GM18520 (cell line): ENCODE measurements around the gene TLX1.

Source experiments
- ATAC-seq: cut with Tn5 transposase; IDR thresholded peaks from one replicate; pipeline ENCODE4 v1.9.1; 2021; ENCODE audit not compliant: unreplicated experiment

Gene TLX1

DNA sequence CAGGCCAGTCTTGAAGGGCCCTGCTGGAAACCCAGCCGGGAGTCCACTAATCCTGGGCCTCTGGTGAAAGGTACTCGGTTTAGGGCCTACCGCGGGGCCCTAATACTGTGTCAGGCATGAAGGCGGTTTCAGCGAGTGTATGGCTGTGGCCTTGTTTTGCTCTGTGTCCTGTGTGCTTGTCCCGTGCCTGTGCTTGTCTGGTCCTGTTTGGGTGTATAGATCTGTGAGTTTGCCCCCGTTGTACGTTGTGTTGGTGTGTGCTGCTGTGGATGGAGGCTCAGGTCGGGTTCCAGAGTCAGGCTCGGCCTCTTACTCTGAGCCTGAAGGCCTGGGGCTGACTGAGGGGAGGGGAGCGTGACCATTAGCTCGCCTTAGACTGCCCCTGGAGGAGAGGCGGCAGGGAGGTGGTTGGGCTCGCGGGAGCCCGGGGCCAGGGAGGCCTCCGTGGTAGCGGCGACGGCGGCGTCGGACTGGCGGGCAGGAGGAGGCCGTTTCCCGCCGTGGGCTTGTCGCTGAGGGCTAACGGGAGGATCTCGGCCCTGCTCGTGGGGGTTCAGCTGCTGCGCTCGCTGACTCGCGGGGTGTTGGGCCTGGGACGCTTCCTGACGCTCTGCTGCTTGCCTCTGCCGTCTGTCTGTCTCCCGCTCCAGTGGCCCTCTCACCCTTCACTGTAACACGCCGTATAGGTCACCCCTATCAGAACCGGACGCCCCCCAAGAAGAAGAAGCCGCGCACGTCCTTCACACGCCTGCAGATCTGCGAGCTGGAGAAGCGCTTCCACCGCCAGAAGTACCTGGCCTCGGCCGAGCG, 2.6 kb downstream of the TLX1 start:
- ATAC-seq: no peak

GRCh38 chr10:101134299-101135127, 3.4 kb downstream of the TLX1 start:
- ATAC-seq: no peak

- ATAC-seq: no peak
Observed at GRCh38 chr10:101135141-101136006, 4.3 kb downstream of the TLX1 start.

DNA sequence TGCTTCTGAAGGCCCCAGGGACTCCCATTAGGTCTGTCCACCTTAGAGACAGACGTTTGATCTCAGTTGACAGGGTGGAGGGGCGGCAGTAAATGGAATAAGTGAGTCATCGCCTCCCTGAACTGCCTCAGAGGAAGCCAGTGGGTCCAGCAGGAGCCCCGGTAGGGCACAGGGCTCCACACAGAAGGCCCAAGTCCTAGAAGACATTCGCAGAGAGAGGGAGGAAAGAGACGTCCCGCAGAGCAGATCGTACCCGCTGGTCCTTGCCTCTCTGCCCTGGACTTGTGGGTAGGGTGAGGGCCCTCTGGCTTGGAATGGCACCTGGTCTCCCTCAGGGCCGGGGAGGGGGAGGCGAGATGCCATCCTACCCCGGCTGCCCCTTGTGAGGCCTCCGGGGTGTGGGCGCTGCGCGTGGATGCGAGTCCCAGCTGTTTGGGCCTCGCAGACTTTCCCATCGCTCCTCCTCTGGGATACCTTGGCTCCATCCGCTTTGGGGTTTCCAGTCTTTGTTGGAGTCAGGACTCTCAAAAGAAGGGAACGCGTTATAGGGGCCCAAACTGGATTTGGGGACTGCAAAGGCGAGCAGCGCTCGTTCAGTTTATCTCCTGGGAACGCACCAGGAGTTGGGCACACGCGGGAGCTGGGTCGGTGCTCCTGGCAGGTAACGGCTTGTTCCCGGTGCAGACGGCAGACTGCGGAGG, 5.1 kb downstream of the TLX1 start:
- no peak for ATAC-seq

- no peak for ATAC-seq
Observed at GRCh38 chr10:101136708-101137121, 5.6 kb downstream of the TLX1 start.

GRCh38 chr10:101137271-101137670, 6.2 kb downstream of the TLX1 start:
- no peak for ATAC-seq

DNA sequence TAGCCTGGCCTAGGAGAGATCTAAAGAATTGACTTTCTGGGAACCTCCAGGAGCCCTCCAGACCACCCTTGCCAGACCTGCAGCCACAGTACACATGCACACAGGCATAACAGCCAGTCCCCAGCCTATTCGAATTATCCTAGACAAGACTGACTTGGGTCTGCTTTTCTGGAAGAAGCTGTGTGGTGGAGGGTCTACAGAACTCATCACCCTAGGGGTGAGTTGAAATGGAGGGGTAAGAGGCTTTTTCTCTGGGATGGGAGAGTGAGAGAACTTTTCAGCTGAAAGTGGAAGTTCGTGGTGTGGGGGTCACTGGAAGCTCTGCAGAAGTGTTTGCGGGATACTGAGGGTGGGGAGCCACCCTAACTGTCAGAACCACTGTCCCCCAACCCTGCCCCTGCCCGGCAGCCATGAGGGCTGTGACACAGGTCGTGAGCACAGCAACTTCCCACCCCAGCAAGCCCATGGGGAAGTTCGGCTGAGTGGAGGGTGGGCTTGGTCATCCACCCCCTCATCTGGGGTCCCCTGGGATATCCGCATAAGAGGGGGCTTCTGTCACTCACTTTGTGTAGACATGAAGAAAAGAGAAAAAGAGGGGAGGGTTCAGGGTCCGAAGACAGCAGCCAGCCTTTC, 7.8 kb downstream of the TLX1 start:
- no peak for ATAC-seq

- ATAC-seq: no peak
Observed at GRCh38 chr10:101139421-101139911, 8.4 kb downstream of the TLX1 start.

DNA sequence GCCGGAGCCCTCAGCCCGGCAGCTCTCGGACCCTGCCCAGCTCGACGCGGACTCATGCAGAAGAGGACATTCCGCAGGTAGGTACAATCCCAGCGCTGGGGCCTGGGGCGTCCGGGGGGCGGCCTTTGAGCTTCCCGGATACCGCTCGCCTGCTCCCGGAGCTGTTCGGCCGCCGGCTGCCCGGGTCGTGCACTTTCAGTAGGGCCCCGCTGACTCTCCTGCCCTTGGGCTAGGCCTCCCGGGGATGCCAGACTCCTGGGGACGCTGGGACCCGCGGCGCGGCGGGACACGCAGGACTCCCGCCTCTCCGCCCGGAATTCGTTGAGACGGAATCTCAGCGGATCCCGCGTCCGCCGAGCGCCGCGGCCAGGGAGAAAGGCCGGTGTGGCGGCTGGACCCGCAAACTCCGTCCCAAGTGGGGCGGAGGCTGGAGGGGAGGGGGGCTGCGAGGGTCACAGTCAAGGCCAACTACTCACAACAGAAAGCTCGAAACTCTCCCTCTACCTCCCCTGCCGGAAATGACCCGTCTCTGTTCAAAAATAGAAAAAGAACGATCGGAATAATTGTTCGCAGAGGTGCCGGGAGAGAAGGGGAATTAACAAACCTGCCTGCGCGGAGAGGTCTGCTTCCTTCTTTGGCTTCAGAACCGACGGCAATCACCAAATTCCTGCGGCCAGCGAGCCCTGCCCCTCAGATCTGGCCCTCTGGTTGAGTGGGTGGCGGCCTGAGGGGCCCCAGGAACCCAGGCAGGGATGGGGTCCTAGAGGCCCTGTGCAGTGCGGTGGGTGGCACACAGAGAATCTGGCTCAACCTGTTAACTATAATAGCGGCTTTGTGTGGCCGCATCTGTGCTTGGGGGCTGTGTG, 9.2 kb downstream of the TLX1 start:
- no peak for ATAC-seq

DNA sequence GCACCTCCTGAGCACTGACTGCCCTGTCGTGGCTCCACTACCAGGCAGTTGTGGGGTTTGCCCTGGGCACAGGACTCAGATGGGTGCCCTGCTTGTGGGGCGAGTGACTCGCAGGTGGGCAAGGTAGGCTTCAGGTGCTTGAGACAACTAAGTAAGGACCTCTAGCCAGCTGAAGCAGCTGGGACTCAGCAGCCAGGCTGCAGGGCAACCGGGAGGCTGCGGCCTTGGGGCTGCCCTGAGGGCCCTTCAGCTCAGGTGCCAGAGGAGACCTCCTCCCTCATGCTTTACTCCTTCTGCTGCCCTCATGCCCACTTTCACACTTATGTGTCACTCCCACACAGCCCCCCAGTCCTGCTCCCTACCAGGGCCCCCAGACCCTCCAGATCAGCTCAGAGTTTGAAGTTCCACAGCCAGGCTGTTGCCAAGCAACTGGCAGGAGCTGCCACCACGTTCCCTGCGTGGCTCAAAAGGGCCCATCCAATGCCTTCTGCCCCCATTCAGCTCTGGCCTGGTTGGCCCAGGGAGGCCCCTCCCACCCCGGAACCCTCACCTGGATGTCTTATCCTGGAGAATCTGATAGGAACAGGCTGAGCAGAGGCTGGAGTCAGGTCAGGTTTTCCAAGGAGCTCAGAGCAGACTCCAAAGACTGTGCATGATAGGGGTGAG, 10.0 kb downstream of the TLX1 start:
- ATAC-seq: no peak

- no peak for ATAC-seq
Observed at GRCh38 chr10:101141616-101142532, 10.8 kb downstream of the TLX1 start.

DNA sequence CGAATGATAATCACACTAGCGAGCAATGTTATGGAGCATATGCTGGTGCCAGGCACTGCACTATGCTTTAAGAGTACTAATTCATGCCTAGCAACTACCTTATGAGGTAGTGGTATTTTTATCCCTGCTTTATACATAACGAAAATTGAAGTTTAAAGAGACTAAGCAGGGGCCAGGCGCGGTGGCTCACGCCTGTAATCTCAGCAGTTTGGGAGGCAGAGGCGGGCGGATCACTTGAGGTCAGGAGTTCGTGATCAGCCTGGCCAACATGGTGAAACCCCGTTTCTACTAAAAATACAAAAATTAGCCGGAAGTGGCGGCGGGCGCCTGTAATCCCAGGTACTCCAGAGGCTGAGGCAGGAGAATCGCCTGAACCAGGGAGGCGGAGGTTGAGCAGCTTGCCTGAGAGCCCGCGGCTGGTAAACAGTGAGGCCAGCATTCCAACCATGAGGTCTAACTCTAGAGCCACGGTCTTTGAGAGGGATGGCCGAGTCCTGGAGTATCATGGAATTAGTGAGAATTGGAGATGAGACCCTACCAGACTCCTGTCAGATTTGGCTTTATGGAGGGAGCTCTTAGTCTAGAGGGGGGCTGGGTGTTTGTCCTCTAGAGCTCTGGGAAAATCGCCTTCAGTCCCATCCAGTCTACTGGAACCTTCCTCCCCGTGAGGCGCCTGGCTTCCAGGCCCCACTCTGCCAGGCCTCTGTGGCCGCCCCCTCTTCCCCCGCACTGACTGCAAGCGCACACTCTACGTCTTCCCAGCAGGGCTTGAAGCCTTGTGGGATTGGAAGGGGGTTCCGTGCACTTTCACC, 11.6 kb downstream of the TLX1 start:
- ATAC-seq: no peak

DNA sequence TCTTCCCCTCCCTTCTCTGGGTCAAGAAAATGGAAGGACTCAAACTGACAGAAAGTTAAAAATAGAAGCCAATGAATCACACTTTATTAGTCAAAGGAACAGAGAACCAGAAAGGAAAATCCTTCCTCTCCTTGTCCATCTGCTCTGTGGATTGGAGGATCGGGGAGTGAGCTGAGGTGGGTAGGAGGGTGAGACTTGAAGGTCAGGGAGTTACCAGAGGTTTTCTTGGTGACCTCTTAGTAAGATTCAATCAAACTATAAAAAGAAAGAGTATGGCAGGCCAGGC, 12.2 kb downstream of the TLX1 start:
- ATAC-seq: no peak

DNA sequence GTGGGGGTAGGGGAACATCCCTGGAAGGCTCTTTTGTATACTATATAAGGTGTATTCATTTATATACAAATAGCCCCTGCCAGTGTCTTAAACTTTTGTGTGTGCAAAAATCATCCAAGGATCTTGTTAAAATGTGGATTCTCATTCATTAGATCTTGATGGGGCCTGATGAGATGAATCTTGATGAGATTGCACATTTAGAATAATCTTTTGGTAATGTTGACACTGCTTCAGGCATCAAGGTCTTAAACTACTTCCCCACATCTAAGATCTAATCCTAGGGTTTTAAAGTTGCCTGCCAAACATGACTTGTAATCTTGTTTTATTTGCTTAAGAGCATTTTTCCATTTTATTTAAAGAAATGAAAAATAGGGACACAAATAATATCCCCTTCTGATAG, 13.0 kb downstream of the TLX1 start:
- no peak for ATAC-seq

- ATAC-seq: no peak
Observed at GRCh38 chr10:101145145-101145544, 14.0 kb downstream of the TLX1 start.

GRCh38 chr10:101145750-101146391, 14.8 kb downstream of the TLX1 start:
- no peak for ATAC-seq
